GM19025 (cell line): Measurements from ENCODE around the gene CCNY.
"Not testable (repeated sequence)": the region's sequence is repeated elsewhere in the genome, so short reads cannot be mapped to it uniquely, and the experiment has no call there.

ENCODE experiments used
- ATAC-seq: cut with Tn5 transposase; IDR thresholded peaks from one replicate; pipeline ENCODE4 v1.9.1; 2021; ENCODE audit warnings: mild to moderate bottlenecking, low read depth, moderate library complexity; ENCODE audit not compliant: unreplicated experiment

CCNY gene

DNA sequence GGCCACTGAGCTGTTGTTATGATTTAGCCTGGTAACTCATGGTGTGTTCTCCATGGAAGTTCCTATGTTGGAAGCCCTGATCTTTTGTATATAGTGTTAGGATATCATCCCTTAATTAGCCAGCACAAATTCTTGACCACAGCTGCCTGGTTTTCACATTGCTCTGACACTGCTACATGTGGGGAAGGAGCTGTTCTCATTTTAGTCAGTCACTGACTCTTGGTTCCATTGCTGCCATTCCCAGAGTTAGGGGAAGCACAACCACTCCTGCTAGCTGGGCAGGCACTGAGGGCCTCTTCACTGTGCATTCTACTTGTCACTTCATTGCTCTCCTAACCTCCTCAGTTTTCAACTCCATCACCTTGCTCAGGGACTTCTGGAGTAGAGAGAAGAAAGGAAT, 170.4 kb downstream of the CCNY start:
- ATAC-seq, result no peak

DNA sequence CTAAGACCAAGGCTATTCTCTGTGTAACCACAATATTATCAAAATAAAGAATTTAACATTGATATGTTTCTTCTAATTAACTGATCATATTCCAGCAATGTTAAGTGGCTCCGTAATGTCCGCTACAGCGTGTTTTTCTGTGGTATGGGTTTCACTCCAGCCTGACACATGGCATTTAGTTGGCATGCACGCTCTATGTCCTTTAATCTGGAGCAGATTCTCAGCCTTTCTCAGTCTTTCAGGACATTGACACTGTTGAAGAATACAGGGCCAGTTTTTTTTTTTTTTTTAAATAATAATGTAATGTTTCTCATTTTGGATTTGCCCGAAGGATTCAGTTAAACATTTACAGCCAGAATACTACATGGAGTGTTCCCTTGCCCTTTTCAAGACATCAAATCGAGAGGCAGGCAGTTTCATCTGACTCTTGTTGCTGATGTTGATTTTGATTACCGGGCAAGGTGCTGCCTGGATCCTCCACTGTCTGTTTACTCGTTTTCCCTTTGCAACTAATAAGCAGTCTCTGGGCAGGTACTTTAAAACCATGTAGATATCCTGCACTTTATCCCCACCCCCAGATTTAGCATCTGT, 171.3 kb downstream of the CCNY start:
- no peak for ATAC-seq

DNA sequence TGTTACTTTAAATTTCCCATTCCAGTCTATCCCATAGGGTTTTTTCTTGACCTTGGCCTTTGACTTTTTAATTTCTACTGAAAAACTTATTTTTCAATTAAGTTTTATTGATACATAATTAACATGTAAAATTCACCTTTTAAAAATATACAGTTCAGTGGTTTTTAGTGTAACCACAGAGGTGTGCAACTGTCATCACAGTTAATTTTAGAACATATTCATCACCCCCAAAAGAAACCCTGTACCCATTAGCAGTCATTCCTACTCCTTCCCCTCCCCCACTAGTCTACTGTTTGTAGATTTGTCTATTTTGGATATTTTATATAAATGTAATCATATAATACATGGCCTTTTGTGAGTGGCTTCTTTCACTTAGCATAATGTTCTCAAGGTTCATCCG, 172.3 kb downstream of the CCNY start:
- ATAC-seq, result no peak

DNA sequence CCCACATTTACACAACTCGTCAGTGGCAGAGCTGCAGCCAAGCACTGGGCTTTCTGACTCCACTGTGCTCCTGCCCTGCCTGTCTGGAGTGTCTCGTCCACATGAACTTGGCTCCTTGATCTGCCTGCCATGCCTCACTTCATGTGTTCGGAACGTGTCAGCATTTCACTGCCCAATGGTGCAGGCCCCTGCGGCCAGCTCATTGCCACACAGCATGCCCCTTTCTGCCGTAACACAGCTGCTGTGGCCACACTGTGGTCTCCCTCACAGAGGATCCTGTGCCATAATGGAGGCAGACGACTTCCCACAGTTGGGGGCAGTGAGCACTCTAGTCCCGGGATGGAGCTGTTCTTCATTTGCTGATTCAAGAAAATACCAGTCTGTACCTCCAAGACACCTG, 174.6 kb downstream of the CCNY start:
- ATAC-seq, result no peak

DNA sequence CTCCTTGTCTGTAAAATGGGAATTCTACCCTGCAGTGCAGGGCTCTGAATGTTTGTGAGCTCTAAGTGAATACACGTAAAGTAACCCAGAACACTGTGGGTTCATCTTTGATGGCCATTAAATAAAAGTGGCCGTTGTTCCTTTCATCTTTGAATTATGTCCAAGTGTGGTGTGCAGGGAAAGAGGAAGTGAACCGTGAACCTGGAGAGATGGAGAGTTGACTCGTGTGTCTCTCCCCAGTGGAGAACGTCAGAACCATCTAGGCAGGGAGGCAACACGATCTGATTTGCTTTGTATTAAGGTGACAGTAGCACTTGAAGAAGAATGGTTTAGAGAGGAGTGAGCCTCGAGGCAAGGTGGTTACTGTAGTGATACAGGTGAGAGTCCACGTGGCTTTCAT, 175.3 kb downstream of the CCNY start:
- no peak for ATAC-seq

DNA sequence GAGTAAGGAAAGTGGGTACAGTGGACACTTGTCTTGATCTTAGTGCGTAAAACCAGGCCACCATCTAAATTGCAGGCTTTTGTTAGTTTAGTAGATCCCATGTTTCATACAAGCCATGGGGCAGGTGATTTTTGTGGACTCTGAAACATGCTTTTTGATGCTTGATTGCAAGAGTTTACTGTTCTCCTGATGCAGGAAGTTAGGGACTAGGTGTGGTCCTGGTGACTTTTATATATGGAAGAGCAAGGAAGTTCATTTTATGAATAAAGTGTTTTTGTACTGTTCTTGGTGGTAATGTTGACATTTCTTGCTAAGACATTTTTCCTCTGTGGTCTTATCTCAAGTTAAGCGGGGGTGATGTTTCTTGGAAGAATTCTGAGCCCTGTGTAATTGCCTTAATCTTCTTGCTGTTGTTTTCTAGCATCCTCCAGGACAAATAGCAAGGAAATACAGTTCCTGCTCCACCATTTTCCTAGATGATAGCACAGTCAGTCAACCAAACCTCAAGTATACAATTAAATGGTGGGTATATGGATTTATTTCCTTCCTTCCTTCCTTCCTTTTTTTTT, 179.9 kb downstream of the CCNY start:
- ATAC-seq, result no peak

DNA sequence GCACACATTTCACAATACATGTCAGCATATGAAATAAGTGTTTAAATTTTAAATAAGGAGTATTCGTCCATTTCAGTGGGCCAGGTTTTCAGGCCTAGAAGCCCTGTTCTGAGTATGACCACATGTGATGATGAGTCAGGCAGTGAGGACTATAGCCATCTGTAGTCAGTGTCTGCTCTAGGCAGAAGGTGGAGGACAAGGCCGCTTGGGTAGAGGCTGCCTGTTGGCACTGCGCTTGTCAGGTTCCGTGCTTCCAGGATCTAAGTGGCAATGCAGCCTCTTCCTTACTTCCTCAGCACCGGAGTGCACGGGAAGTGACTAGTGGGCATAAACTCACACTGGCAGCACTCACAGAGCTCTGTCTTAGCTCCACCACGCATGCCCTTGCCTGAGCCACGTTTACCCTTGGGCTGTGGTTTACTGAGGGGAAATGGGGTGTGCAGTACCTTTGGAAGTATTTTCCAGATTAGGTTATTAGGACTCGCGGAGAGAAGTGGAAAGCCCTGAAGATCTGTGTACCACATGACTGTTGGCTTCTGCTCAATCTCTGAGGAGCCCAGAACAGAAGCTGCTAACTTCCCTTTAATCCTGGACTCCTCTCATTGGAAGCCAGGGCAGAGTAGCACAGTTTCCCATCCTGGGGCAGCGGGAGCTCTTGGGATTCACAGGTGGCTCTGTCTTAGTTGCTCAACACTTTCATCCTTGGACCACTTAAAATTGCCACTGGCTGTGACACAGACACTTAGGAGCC, 181.3 kb downstream of the CCNY start:
- ATAC-seq, result no peak

DNA sequence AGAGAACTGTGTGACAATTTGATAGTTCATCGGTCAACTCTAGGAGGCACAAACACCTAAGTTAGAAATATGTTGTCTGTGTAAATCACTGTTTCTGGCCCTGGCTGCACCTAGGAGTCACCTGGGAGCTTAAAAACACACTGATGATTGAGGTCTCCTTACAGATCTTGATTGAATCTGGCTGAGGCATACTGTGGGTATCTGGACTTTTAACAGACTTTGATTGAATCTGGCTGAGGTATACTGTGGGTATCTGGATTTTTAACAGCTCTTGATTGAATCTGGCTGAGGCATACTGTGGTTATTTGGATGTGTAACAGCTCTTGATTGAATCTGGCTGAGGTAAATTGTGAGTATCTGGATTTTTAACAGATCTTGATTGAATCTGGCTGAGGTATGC, 181.9 kb downstream of the CCNY start:
- ATAC-seq, result not testable (repeated sequence)

DNA sequence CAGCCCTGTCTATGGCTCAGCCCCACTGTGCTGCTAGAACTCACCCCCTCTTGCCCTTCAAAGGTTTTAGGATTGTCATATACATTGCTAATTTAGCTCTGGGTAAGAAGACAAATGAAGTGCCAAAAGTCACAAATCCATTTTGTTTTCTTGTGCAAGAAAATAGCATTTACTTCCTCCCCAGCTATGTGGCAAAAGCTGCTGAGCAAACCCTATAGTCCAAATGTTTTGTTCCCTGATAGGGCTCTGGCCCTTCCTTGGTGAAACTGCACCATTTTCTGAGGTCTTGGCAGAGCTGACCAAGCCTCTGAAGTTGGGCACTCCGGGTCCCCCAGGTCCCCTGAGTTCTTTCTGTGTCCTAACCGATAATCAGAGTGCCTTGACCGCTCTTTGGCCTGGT, 184.7 kb downstream of the CCNY start:
- ATAC-seq, result no peak

DNA sequence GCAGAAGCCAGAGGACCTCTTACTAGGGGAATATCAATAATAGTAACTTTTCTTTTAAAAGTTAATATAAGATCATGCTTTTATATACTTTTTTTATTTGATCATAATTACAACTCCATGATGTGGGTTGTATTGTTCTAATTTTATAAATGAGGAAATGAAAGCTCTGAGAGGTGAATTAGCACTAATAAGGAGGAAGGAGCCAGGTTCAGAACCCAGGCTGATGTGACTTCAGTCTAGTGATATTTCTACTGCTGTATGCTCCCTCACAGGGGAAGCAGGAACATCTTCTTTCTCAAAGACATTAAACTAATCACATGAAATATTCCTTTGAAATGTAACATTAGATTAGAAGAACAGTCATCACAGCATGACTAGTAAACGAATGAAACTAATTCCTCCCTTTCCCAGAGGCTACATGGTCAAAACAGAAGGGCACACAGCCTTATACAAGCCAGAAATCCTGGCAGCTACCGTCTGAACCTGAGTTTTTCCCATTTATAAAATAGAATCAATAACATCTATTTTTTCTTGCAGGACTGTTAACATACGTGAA, 187.4 kb downstream of the CCNY start:
- ATAC-seq, result no peak

DNA sequence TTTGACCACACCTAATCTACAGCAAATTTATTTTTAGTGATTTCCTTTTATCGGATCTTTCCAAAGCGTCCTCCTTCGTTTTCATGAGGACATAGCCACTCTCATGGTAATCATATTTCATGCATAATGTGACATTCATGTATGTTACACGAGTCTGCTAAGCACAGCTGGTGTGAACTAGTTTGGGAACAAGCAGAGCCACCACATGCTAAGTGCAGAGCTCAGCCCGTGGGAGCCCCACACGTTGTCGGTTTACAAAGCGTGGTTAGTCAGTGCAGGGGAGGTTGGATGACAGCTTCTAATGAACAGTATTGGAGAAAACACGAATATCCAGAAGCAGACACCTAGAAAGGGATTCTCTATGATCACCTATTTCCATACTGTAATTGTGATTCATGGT, 190.4 kb downstream of the CCNY start:
- no peak for ATAC-seq

DNA sequence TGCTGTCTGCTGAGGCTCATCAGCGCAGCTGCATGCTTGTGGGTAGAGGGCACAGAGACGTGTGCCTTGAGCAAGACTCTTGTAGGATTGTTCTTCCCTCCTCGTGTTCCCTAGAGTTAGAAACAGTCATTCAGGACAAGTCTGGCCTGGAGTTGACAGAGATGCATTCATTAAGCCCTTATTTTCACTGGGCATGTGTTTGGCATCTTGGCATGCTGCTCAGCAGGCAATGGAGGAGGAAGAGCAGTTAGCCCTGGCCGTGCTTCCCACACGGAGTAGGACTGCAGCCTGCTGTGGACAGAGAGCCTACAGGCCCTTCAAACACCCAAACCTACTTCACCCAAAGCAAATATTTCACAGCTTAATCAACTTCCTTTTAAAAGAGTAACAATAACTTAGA, 195.8 kb downstream of the CCNY start:
- no peak for ATAC-seq

DNA sequence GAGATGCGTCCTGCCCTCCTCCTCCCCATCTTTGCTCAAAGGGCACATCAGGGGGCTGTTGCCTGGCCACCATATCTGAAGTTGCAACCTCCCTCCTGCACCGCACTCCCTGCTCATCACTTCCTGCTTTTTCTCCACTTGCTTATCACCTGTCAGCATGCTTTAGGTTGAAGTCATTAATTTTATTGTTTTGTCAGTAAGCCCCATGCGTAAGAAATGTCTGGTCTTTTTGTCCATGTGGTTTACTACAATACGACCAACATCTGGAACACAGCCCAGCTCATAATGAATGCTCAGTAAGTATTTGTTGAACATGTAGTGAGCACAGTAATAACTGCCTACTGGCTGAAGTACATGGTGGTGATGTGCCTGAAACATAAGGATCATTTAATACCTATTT, 197.3 kb downstream of the CCNY start:
- ATAC-seq, result no peak

DNA sequence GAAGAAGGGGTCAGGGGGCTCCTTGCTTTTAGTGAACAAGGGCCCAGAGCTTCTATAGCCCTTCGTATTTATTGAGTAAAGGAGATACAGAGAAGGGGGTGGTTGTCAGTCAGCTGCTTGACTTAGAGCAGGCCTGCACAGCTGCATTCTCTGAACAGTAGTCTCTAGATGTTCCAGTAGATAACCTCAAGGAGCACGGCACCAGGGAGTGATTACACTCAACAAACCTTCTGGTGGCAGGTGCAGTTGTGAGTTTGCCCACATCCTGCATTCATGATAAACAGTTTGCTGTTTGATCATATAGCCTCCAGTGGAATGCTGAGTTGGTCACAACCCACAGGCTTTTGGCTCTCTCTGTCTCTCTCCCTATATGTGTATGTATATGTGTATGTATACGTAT, 198.8 kb downstream of the CCNY start:
- no peak for ATAC-seq

DNA sequence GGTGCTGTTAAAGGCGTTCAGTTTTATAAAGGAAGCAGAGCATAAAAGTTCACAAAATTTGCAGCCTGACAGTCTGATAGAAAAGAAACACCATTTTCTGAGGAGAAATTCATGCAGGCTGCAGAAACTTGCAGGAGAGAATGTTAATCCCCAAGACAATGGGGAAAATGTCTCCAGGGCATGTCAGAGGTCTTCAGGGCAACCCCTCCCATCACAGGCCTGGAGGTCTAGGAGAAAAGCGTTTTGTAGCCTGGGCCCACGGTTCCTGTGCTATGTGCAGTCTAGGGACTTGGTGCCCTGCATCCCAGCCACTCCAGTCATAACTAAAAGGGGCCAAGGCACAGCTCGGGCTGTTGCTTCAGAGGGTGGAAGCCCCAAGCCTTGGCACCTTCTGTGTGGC, 200.5 kb downstream of the CCNY start:
- ATAC-seq, result no peak

DNA sequence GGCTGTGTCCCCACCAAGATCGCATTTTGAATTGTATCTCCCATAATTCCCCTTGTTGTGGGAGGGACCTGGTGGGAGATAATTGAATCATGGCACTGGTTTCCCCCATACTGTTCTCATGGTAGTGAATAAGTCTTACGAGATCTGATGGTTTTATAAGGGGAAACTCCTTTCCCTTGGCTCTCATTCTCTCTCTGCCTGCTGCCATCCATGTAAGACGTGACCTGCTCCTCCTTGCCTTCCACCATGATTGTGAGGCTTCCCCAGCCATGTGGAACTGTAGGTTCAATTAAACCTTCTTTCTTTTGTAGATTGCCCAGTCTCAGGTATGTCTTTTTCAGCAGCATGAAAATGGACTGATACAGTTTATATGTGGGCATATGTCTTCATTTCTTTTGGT, 201.6 kb downstream of the CCNY start:
- not testable (repeated sequence) for ATAC-seq

DNA sequence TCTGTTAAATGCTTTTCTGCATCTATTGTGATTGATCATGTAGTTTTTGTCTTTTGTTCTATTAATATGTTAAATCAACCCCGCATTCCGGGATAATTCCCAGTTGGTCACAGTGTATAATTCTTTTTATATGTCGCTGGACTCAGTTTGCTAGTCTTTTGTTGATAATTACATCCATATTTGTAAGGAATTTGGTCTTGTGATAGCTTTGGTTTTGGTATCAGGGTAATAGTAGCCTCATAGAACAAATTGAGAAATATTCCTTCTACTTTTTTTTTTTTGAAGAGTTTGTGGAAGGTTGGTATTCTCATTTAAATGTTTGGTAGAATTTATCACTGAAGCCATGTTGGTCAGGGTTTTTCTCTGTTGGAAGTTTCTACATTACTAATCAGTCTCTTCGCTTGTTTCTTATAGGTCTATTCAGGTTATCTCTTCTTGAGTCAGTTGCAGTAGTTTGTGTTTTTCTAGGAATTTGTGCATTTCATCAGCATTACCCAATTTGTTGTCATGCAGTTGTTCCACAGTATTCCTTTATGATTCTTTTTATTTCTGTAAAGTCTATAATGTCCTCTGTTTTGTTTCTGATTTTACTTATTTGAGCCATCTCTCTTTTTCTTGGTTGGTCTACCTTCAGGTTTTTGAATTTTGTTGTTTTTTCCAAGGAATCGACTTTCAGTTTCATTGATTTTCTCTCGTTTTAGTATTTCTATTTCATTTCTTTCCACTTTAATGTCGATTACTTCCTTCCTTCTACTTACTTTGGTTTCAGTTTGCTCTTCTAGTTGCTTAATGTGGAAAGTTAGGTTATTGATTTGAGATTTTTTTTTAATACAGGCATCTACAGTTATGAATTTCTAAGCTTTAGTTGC, 204.2 kb downstream of the CCNY start:
- no peak for ATAC-seq

DNA sequence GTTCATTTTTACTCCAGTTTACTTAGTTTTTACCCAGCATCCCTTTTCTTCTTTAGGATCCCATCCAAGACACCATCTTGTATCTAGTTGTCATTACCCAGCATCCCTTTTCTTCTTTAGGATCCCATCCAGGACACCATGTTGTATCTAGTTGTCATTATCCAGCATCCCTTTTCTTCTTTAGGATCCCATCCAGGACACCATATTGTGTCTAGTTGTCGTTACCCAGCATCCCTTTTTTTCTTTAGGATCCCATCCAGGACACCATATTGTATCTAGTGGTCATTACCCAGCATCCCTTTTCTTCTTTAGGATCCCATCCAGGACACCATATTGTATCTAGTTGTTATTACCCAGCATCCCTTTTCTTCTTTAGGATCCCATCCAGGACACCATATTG, 205.4 kb downstream of the CCNY start:
- ATAC-seq, result no peak

DNA sequence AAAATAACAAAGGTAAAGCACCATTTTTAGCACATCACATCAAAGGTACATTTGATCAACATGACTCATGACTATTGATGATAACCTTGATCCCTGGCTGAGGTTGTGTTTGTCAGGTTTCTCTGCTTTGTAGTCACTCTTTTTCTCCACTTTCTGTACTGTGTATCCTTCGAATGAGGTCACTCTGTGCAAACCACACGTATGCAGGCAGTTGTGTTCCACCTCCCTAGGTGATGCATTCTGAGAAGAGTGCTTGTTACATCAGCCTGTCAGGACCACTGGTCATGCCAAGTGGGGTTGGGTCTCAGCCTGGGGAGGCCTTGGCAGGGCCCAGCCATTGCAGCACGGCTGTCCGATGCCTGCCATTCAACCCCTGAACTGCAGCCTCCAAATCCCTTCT, 206.0 kb downstream of the CCNY start:
- ATAC-seq, result no peak

DNA sequence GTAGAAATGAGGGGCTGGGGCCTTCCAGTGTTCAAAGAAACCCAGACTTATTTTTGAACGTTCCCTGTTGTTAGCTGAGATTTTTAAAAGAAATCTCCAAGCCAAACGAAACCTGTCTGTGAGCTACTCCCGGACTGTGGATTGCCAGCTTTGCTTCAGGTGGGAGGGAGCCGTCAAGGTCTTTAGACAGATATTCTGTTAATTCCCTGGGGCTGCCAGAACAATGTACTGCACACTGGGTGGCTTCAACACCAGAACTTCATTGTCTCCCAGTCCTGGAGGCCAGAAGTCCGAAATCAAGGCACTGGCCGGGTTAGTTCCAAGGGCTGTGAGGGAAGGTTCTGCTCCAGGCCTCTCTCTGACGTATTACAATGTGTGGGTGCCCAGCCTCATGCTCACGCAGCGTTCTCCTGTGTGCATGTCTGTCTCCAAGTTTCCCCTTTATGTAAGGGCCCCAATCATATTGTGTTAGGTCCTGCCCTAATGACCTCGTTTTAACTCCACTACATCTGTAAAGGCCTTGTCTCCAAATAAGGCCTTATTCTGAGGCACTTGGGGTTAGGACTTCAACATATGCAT, 208.9 kb downstream of the CCNY start:
- no peak for ATAC-seq
